Measurements from ENCODE around the gene TOX3. TPM values are rescaled to one million over a fixed set of nuclear protein-coding genes. Genes with fewer than 3 reads are reported as not detected.

TOX3 gene
- total and polyA plus RNA-seq, 10 of the 15 experiments (the other 5 are each of a cell fraction or from before 2014, with no cell fraction given), result not detected

DNA sequence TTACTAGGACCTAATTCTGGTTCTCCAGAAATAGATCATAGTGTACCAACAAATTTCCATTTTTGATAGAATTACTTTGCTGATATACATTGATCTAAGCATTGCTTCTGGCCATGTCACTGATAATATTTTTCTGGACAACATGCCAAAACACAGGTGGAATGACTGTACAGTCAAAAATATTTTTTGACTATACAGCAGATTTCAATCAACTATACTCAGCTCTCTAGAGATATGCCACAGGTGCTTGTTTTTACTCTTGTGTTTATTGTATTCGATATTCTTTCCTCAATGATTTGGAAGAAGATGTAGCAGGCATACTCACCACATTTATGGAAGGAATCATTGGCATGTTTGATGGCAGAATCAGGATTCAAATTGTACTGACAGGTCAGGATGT lies 21.6 kb upstream of the TOX3 start (continued):
- TF ChIP-seq TAF1 (IDR thresholded peaks at IDR 0.05; ENCODE audit: borderline replicate concordance, low read depth, low read length), result no peak
- TF ChIP-seq WRNIP1 (IDR thresholded peaks at IDR 0.05; ENCODE audit: borderline replicate concordance, low read depth, low read length), result no peak

DNA sequence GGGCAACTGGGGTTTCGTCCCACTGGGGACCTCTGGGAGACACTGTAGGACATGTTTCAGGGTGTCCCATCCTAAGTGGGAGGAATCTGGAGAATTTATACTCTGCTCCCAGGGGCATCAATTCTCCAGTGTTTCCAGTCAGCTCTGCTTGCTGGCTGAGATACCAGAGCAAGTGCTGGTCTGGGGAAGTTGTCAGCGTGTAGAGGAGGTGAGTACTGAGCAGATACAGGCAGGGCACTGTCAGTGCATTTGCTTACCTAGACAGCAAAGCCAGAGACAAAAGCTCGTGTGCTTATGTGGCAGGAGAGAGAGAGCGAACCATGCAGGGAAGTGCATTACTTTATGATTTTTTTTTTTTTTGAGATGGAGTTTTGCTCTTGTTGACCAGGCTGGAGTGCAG lies 20.2 kb upstream of the TOX3 start:
- ATAC-seq (no peak), FAIRE-seq (no peak), DNase-seq (ENCODE audit: low read depth, low spot score) (no peak)
- H3K4me3 ChIP-seq, result no peak overlapping the region
- no peak overlapping the region for H3K27ac ChIP-seq (ENCODE audit: control insufficient read depth, insufficient read depth)
- H3K4me1 ChIP-seq (ENCODE audit: control insufficient read depth, insufficient read depth, low read length), result no peaks in the 10 kb centered on the region
- no peaks in the 10 kb centered on the region for H4K20me1 ChIP-seq (ENCODE audit: control insufficient read depth, insufficient read depth)
- no peaks in the 10 kb centered on the region for H3K27me3 ChIP-seq (replicated peaks in 1 of 2; ENCODE audit: control insufficient read depth in 2 of 2, insufficient read depth in 2 of 2, low read length in 1 of 2)
- H3K79me2 ChIP-seq (ENCODE audit: control insufficient read depth, insufficient read depth, low read length), result no peaks in the 10 kb centered on the region
- no peak overlapping the region for H3K9ac ChIP-seq (ENCODE audit: control insufficient read depth, insufficient read depth, low read length)
- no peaks in the 10 kb centered on the region for H3K36me3 ChIP-seq (ENCODE audit: control insufficient read depth in 2 of 2, insufficient read depth in 2 of 2, low read length in 1 of 2)
- H3K4me2 ChIP-seq (ENCODE audit: control insufficient read depth, insufficient read depth), result no peak overlapping the region
- ChIA-PET CTCF (no interaction called here), SMC1A (ENCODE audit: uncharacterized antibody, unreplicated experiment) (interaction anchor here (0.7 kb wide), 1 partner anchor 20 kb away, joined by 3 read pairs; no protein-coding TSS in a partner anchor), POLR2A (no interaction called here), RAD21 (ENCODE audit: unreplicated experiment) (no interaction called here)
- TF ChIP-seq MTA2 (IDR thresholded peaks at IDR 0.05; ENCODE audit: low read depth) (no peak), YBX1 (IDR thresholded peaks at IDR 0.05) (no peak), LARP7 (IDR thresholded peaks at IDR 0.05) (no peak), CREB1 (IDR thresholded peaks at IDR 0.05; ENCODE audit: low read depth) (no peak), RCOR1 (conservative IDR thresholded peaks at IDR 0.05; ENCODE audit: low read depth, low read length) (no peak), NBN (IDR thresholded peaks at IDR 0.05) (no peak), TARDBP (IDR thresholded peaks at IDR 0.05; ENCODE audit: borderline replicate concordance) (no peak), ZNF622 (IDR thresholded peaks at IDR 0.05) (no peak), EP300 (IDR thresholded peaks at IDR 0.05; ENCODE audit: borderline replicate concordance in 1 of 2, control insufficient read depth in 1 of 2, low read depth in 2 of 2, low read length in 2 of 2) (no peak)
- TF ChIP-seq, protein P1, sequence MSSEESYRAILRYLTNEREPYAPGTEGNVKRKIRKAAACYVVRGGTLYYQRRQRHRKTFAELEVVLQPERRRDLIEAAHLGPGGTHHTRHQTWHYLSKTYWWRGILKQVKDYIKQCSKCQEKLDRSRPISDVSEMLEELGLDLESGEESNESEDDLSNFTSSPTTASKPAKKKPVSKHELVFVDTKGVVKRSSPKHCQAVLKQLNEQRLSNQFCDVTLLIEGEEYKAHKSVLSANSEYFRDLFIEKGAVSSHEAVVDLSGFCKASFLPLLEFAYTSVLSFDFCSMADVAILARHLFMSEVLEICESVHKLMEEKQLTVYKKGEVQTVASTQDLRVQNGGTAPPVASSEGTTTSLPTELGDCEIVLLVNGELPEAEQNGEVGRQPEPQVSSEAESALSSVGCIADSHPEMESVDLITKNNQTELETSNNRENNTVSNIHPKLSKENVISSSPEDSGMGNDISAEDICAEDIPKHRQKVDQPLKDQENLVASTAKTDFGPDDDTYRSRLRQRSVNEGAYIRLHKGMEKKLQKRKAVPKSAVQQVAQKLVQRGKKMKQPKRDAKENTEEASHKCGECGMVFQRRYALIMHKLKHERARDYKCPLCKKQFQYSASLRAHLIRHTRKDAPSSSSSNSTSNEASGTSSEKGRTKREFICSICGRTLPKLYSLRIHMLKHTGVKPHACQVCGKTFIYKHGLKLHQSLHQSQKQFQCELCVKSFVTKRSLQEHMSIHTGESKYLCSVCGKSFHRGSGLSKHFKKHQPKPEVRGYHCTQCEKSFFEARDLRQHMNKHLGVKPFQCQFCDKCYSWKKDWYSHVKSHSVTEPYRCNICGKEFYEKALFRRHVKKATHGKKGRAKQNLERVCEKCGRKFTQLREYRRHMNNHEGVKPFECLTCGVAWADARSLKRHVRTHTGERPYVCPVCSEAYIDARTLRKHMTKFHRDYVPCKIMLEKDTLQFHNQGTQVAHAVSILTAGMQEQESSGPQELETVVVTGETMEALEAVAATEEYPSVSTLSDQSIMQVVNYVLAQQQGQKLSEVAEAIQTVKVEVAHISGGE (CRISPR knock-in tag; IDR thresholded peaks at IDR 0.05), result no peak
- TF ChIP-seq, protein P2, sequence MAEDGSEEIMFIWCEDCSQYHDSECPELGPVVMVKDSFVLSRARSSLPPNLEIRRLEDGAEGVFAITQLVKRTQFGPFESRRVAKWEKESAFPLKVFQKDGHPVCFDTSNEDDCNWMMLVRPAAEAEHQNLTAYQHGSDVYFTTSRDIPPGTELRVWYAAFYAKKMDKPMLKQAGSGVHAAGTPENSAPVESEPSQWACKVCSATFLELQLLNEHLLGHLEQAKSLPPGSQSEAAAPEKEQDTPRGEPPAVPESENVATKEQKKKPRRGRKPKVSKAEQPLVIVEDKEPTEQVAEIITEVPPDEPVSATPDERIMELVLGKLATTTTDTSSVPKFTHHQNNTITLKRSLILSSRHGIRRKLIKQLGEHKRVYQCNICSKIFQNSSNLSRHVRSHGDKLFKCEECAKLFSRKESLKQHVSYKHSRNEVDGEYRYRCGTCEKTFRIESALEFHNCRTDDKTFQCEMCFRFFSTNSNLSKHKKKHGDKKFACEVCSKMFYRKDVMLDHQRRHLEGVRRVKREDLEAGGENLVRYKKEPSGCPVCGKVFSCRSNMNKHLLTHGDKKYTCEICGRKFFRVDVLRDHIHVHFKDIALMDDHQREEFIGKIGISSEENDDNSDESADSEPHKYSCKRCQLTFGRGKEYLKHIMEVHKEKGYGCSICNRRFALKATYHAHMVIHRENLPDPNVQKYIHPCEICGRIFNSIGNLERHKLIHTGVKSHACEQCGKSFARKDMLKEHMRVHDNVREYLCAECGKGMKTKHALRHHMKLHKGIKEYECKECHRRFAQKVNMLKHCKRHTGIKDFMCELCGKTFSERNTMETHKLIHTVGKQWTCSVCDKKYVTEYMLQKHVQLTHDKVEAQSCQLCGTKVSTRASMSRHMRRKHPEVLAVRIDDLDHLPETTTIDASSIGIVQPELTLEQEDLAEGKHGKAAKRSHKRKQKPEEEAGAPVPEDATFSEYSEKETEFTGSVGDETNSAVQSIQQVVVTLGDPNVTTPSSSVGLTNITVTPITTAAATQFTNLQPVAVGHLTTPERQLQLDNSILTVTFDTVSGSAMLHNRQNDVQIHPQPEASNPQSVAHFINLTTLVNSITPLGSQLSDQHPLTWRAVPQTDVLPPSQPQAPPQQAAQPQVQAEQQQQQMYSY (CRISPR knock-in tag; IDR thresholded peaks at IDR 0.05), result no peak
- TF ChIP-seq, protein P3, sequence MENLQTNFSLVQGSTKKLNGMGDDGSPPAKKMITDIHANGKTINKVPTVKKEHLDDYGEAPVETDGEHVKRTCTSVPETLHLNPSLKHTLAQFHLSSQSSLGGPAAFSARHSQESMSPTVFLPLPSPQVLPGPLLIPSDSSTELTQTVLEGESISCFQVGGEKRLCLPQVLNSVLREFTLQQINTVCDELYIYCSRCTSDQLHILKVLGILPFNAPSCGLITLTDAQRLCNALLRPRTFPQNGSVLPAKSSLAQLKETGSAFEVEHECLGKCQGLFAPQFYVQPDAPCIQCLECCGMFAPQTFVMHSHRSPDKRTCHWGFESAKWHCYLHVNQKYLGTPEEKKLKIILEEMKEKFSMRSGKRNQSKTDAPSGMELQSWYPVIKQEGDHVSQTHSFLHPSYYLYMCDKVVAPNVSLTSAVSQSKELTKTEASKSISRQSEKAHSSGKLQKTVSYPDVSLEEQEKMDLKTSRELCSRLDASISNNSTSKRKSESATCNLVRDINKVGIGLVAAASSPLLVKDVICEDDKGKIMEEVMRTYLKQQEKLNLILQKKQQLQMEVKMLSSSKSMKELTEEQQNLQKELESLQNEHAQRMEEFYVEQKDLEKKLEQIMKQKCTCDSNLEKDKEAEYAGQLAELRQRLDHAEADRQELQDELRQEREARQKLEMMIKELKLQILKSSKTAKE (IDR thresholded peaks at IDR 0.05; ENCODE audit: low read depth, poor library complexity, severe bottlenecking), result no peak
- no TSS peak for BruUV-seq (replicated peaks)
- WGBS (ENCODE audit: insufficient coverage, insufficient replicate concordance, low lambda C conversion rate, missing lambda C conversion rate), result 0% methylated on average over 4 of the region's 4 CpGs
- intact Hi-C loops (cut with micrococcal nuclease; ENCODE audit: unreplicated experiment) (no loop called here), in situ Hi-C loops (cut with MboI) (no loop called here)
- no peak overlapping the region for H2AFZ ChIP-seq (ENCODE audit: control insufficient read depth, low read depth, low read length)
- no peaks in the 10 kb centered on the region for H3K9me3 ChIP-seq (replicated peaks; ENCODE audit: control insufficient read depth, insufficient read depth, low read length)
